Measurements from ENCODE around the gene ST3GAL5.

The ST3GAL5 gene

GRCh38 chr2:85810371-85811179 is 78.2 kb downstream of the ST3GAL5 start:
- H3K9ac ChIP-seq (ENCODE audit: insufficient read length, low read depth) = no peak overlapping the region
- no peak overlapping the region for H3K4me3 ChIP-seq (ENCODE audit: insufficient read length, low read depth)
- no peak for TF ChIP-seq ZNF274 (IDR thresholded peaks at IDR 0.05; ENCODE audit: low read depth, low read length)
- TF ChIP-seq SUZ12 (IDR thresholded peaks at IDR 0.05; ENCODE audit: extremely low read depth, insufficient read depth, insufficient read length) = no peak
- no peak for TF ChIP-seq YY1 (IDR thresholded peaks at IDR 0.05; ENCODE audit: insufficient read depth, insufficient read length)
- no peaks in the 10 kb centered on the region for H3K36me3 ChIP-seq (ENCODE audit: insufficient read depth, insufficient read length, low read length)
- no peaks in the 10 kb centered on the region for H3K4me1 ChIP-seq (ENCODE audit: insufficient read depth, insufficient read length)
- H3K9me3 ChIP-seq (ENCODE audit: insufficient read depth, low read length) = no peaks in the 10 kb centered on the region
- no peaks in the 10 kb centered on the region for H3K27me3 ChIP-seq (ENCODE audit: insufficient read depth, insufficient read length)
- DNase-seq (ENCODE audit: low read depth, low spot score) = no peak

- H3K27me3 ChIP-seq (ENCODE audit: insufficient read depth, insufficient read length) = no peaks in the 10 kb centered on the region
- no peak overlapping the region for H3K4me3 ChIP-seq (ENCODE audit: insufficient read length, low read depth)
- H3K36me3 ChIP-seq (ENCODE audit: insufficient read depth, insufficient read length, low read length) = no peaks in the 10 kb centered on the region
- no peaks in the 10 kb centered on the region for H3K9me3 ChIP-seq (ENCODE audit: insufficient read depth, low read length)
- H3K4me1 ChIP-seq (ENCODE audit: insufficient read depth, insufficient read length) = no peaks in the 10 kb centered on the region
- DNase-seq (ENCODE audit: low read depth, low spot score) = no peak
- TF ChIP-seq SUZ12 (IDR thresholded peaks at IDR 0.05; ENCODE audit: extremely low read depth, insufficient read depth, insufficient read length) (no peak), YY1 (IDR thresholded peaks at IDR 0.05; ENCODE audit: insufficient read depth, insufficient read length) (no peak), ZNF274 (IDR thresholded peaks at IDR 0.05; ENCODE audit: low read depth, low read length) (no peak)
- H3K9ac ChIP-seq (ENCODE audit: insufficient read length, low read depth) = no peak overlapping the region
These were observed 81.0 kb downstream of the ST3GAL5 start for GRCh38 chr2:85807756-85808155.

GRCh38 chr2:85806358-85807118 is 82.3 kb downstream of the ST3GAL5 start:
- DNase-seq (ENCODE audit: low read depth, low spot score) = no peak
- no peaks in the 10 kb centered on the region for H3K9me3 ChIP-seq (ENCODE audit: insufficient read depth, low read length)
- H3K4me3 ChIP-seq (ENCODE audit: insufficient read length, low read depth) = no peak overlapping the region
- H3K27me3 ChIP-seq (ENCODE audit: insufficient read depth, insufficient read length) = no peaks in the 10 kb centered on the region
- TF ChIP-seq YY1 (IDR thresholded peaks at IDR 0.05; ENCODE audit: insufficient read depth, insufficient read length) (no peak), SUZ12 (IDR thresholded peaks at IDR 0.05; ENCODE audit: extremely low read depth, insufficient read depth, insufficient read length) (no peak), ZNF274 (IDR thresholded peaks at IDR 0.05; ENCODE audit: low read depth, low read length) (no peak)
- H3K4me1 ChIP-seq (ENCODE audit: insufficient read depth, insufficient read length) = no peaks in the 10 kb centered on the region
- H3K9ac ChIP-seq (ENCODE audit: insufficient read length, low read depth) = no peak overlapping the region
- H3K36me3 ChIP-seq (ENCODE audit: insufficient read depth, insufficient read length, low read length) = no peaks in the 10 kb centered on the region

- Histone ChIP-seq H3K9me3 (ENCODE audit: insufficient read depth, low read length) (no peaks in the 10 kb centered on the region), H3K4me3 (ENCODE audit: insufficient read length, low read depth) (no peak overlapping the region), H3K36me3 (ENCODE audit: insufficient read depth, insufficient read length, low read length) (no peaks in the 10 kb centered on the region), H3K27me3 (ENCODE audit: insufficient read depth, insufficient read length) (no peaks in the 10 kb centered on the region), H3K9ac (ENCODE audit: insufficient read length, low read depth) (no peak overlapping the region), H3K4me1 (ENCODE audit: insufficient read depth, insufficient read length) (no peaks in the 10 kb centered on the region)
- no peak for DNase-seq (ENCODE audit: low read depth, low spot score)
- TF ChIP-seq ZNF274 (IDR thresholded peaks at IDR 0.05; ENCODE audit: low read depth, low read length) = no peak
- no peak for TF ChIP-seq SUZ12 (IDR thresholded peaks at IDR 0.05; ENCODE audit: extremely low read depth, insufficient read depth, insufficient read length)
- no peak for TF ChIP-seq YY1 (IDR thresholded peaks at IDR 0.05; ENCODE audit: insufficient read depth, insufficient read length)
These were observed 84.2 kb downstream of the ST3GAL5 start for GRCh38 chr2:85804583-85804982.

GRCh38 chr2:85803704-85804425 is 84.9 kb downstream of the ST3GAL5 start:
- H3K9me3 ChIP-seq (ENCODE audit: insufficient read depth, low read length) = no peaks in the 10 kb centered on the region
- DNase-seq (ENCODE audit: low read depth, low spot score) = no peak
- H3K36me3 ChIP-seq (ENCODE audit: insufficient read depth, insufficient read length, low read length) = no peaks in the 10 kb centered on the region
- no peaks in the 10 kb centered on the region for H3K27me3 ChIP-seq (ENCODE audit: insufficient read depth, insufficient read length)
- TF ChIP-seq YY1 (IDR thresholded peaks at IDR 0.05; ENCODE audit: insufficient read depth, insufficient read length) (no peak), SUZ12 (IDR thresholded peaks at IDR 0.05; ENCODE audit: extremely low read depth, insufficient read depth, insufficient read length) (no peak), ZNF274 (IDR thresholded peaks at IDR 0.05; ENCODE audit: low read depth, low read length) (no peak)
- no peak overlapping the region for H3K4me3 ChIP-seq (ENCODE audit: insufficient read length, low read depth)
- H3K4me1 ChIP-seq (ENCODE audit: insufficient read depth, insufficient read length) = no peaks in the 10 kb centered on the region
- H3K9ac ChIP-seq (ENCODE audit: insufficient read length, low read depth) = no peak overlapping the region

GRCh38 chr2:85802354-85803103 is 86.3 kb downstream of the ST3GAL5 start:
- H3K36me3 ChIP-seq (ENCODE audit: insufficient read depth, insufficient read length, low read length) = no peaks in the 10 kb centered on the region
- no peak overlapping the region for H3K4me3 ChIP-seq (ENCODE audit: insufficient read length, low read depth)
- TF ChIP-seq YY1 (IDR thresholded peaks at IDR 0.05; ENCODE audit: insufficient read depth, insufficient read length) (no peak), ZNF274 (IDR thresholded peaks at IDR 0.05; ENCODE audit: low read depth, low read length) (no peak), SUZ12 (IDR thresholded peaks at IDR 0.05; ENCODE audit: extremely low read depth, insufficient read depth, insufficient read length) (no peak)
- DNase-seq (ENCODE audit: low read depth, low spot score) = no peak
- H3K9ac ChIP-seq (ENCODE audit: insufficient read length, low read depth) = no peak overlapping the region
- no peaks in the 10 kb centered on the region for H3K27me3 ChIP-seq (ENCODE audit: insufficient read depth, insufficient read length)
- no peaks in the 10 kb centered on the region for H3K4me1 ChIP-seq (ENCODE audit: insufficient read depth, insufficient read length)
- H3K9me3 ChIP-seq (ENCODE audit: insufficient read depth, low read length) = no peaks in the 10 kb centered on the region
